Measurements from ENCODE around the gene COL4A2.

- TF ChIP-seq, protein P1, sequence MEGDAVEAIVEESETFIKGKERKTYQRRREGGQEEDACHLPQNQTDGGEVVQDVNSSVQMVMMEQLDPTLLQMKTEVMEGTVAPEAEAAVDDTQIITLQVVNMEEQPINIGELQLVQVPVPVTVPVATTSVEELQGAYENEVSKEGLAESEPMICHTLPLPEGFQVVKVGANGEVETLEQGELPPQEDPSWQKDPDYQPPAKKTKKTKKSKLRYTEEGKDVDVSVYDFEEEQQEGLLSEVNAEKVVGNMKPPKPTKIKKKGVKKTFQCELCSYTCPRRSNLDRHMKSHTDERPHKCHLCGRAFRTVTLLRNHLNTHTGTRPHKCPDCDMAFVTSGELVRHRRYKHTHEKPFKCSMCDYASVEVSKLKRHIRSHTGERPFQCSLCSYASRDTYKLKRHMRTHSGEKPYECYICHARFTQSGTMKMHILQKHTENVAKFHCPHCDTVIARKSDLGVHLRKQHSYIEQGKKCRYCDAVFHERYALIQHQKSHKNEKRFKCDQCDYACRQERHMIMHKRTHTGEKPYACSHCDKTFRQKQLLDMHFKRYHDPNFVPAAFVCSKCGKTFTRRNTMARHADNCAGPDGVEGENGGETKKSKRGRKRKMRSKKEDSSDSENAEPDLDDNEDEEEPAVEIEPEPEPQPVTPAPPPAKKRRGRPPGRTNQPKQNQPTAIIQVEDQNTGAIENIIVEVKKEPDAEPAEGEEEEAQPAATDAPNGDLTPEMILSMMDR (IDR thresholded peaks at IDR 0.05) = no peak
- TF ChIP-seq POLR2A (IDR thresholded peaks at IDR 0.05) = no peak
Observed at GRCh38 chr13:110320645-110321044, 13.6 kb downstream of the COL4A2 start.

Data from right lobe of liver (tissue), 4 donors.